Loucy (cell line): ENCODE data around the gene TMEFF1.

Experiments
- H2AFZ ChIP-seq: fragments of 200-600 bp; sonication (generic); 2 replicates; pipeline ENCODE4 v1.6.0; 2016; ENCODE audit warnings: antibody characterized with exemption, mild to moderate bottlenecking, low read length, moderate library complexity
- H3F3A ChIP-seq: fragments of 200-600 bp; 2 replicates; pipeline ENCODE4 v1.6.0; 2016; ENCODE audit warnings: antibody characterized with exemption, low read depth, mild to moderate bottlenecking
- H3K27me3 ChIP-seq: fragments of 200-600 bp; sonication (generic); 2 replicates; pipeline ENCODE4 v1.6.1; 2014; ENCODE audit warnings: low read length, mild to moderate bottlenecking; ENCODE audit not compliant: insufficient read depth, poor library complexity, severe bottlenecking
- H3K36me3 ChIP-seq: fragments of 200-600 bp; sonication (generic); 2 replicates; pipeline ENCODE4 v1.6.1; 2016; ENCODE audit warnings: low read length; ENCODE audit not compliant: insufficient read depth
- H3K4me1 ChIP-seq: fragments of 200-600 bp; sonication (generic); 2 replicates; pipeline ENCODE4 v1.5.1; 2014; ENCODE audit warnings: low read length, mild to moderate bottlenecking; ENCODE audit not compliant: insufficient read depth, poor library complexity, severe bottlenecking
- H3K4me2 ChIP-seq: fragments of 200-600 bp; sonication (generic); 2 replicates; pipeline ENCODE4 v1.6.0; 2014; ENCODE audit warnings: antibody characterized with exemption, low read length, low read depth, mild to moderate bottlenecking; ENCODE audit not compliant: poor library complexity, severe bottlenecking
- H3K4me3 ChIP-seq: fragments of 200-600 bp; sonication (generic); 2 replicates; pipeline ENCODE4 v1.5.1; 2014; ENCODE audit warnings: low read length, mild to moderate bottlenecking, mixed read lengths; ENCODE audit not compliant: poor library complexity, severe bottlenecking
- H3K79me2 ChIP-seq: fragments of 200-600 bp; sonication (generic); 2 replicates; pipeline ENCODE4 v1.6.1; 2014; ENCODE audit warnings: low read length; ENCODE audit not compliant: insufficient read depth
- H3K9ac ChIP-seq: fragments of 200-600 bp; sonication (generic); 2 replicates; pipeline ENCODE4 v1.6.0; 2014; ENCODE audit warnings: mild to moderate bottlenecking, low read depth, low read length, moderate library complexity; ENCODE audit not compliant: poor library complexity, severe bottlenecking
- H3K9me2 ChIP-seq: fragments of 200-600 bp; sonication (generic); replicated peaks from 2 replicates; pipeline ENCODE4 v1.6.1; 2016; ENCODE audit warnings: low read depth, low read length, mixed read lengths
- H3K9me3 ChIP-seq: fragments of 200-600 bp; sonication (generic); 2 replicates; pipeline ENCODE4 v1.6.1; 2014; ENCODE audit warnings: mild to moderate bottlenecking, antibody characterized with exemption, low read length, low read depth; ENCODE audit not compliant: insufficient read depth
- H4K20me1 ChIP-seq: fragments of 200-600 bp; sonication (generic); 2 replicates; pipeline ENCODE4 v1.6.0; 2014; ENCODE audit warnings: antibody characterized with exemption, low read length, mild to moderate bottlenecking; ENCODE audit not compliant: insufficient read depth, poor library complexity, severe bottlenecking
- CTCF ChIP-seq: fragments of 200-600 bp; sonication (generic); conservative IDR thresholded peaks from 2 replicates; pipeline ENCODE4 v1.5.1; 2014; ENCODE audit warnings: mild to moderate bottlenecking, antibody characterized with exemption, low read length
- EZH2phosphoT487 ChIP-seq: fragments of 200-600 bp; IDR thresholded peaks from 2 replicates; pipeline ENCODE4 v1.6.1; 2018; ENCODE audit warnings: antibody characterized with exemption, mild to moderate bottlenecking, moderate library complexity, borderline replicate concordance

TMEFF1 gene

GRCh38 chr9:100465761-100466160 is 7.2 kb upstream of the TMEFF1 start:
- Histone ChIP-seq H3K4me2 (no peak overlapping the region), H3K79me2 (no peaks in the 10 kb centered on the region), H3K9me3 (no peaks in the 10 kb centered on the region), H3K4me3 (no peak overlapping the region), H2AFZ (no peak overlapping the region), H3K27me3 (no peaks in the 10 kb centered on the region), H3K4me1 (no peaks in the 10 kb centered on the region), H4K20me1 (no peaks in the 10 kb centered on the region), H3F3A (no peaks in the 10 kb centered on the region), H3K36me3 (no peaks in the 10 kb centered on the region), H3K9ac (no peak overlapping the region), H3K9me2 (no peaks in the 10 kb centered on the region)
- TF ChIP-seq EZH2phosphoT487 (no peak), CTCF (no peak)

- no peak for TF ChIP-seq CTCF
- TF ChIP-seq EZH2phosphoT487: no peak
- H3K4me2 ChIP-seq: no peak overlapping the region
- no peaks in the 10 kb centered on the region for H3K4me1 ChIP-seq
- H3K79me2 ChIP-seq: no peaks in the 10 kb centered on the region
- no peaks in the 10 kb centered on the region for H3K9me2 ChIP-seq
- no peaks in the 10 kb centered on the region for H3K27me3 ChIP-seq
- no peak overlapping the region for H2AFZ ChIP-seq
- H3F3A ChIP-seq: no peaks in the 10 kb centered on the region
- no peak overlapping the region for H3K9ac ChIP-seq
- H3K36me3 ChIP-seq: no peaks in the 10 kb centered on the region
- no peaks in the 10 kb centered on the region for H3K9me3 ChIP-seq
- no peak overlapping the region for H3K4me3 ChIP-seq
- H4K20me1 ChIP-seq: no peaks in the 10 kb centered on the region
Observed at GRCh38 chr9:100466171-100466828, 6.6 kb upstream of the TMEFF1 start.

GRCh38 chr9:100466829-100467221 is 6.1 kb upstream of the TMEFF1 start:
- H3K9me2 ChIP-seq: no peaks in the 10 kb centered on the region
- no peaks in the 10 kb centered on the region for H3K9me3 ChIP-seq
- no peak for TF ChIP-seq EZH2phosphoT487
- TF ChIP-seq CTCF: no peak

More at GRCh38 chr9:100466829-100467221, 6.1 kb upstream of the TMEFF1 start:
- no peaks in the 10 kb centered on the region for H3F3A ChIP-seq
- no peaks in the 10 kb centered on the region for H4K20me1 ChIP-seq
- H3K4me2 ChIP-seq: no peak overlapping the region
- H3K4me1 ChIP-seq: no peaks in the 10 kb centered on the region
- H2AFZ ChIP-seq: no peak overlapping the region
- no peaks in the 10 kb centered on the region for H3K27me3 ChIP-seq
- no peak overlapping the region for H3K9ac ChIP-seq
- H3K79me2 ChIP-seq: no peaks in the 10 kb centered on the region
- H3K4me3 ChIP-seq: no peak overlapping the region
- no peaks in the 10 kb centered on the region for H3K36me3 ChIP-seq
